Endometrial microvascular endothelial cells (primary cell): ENCODE data around the gene FAM120B. TPM values are rescaled to one million over a fixed set of nuclear protein-coding genes. Genes with fewer than 3 reads are reported as not detected.

ENCODE experiments used
- total RNA-seq: library from RNA; depleted of rRNA; stranded (reverse); fragments of >200 nt; gene quantifications from one replicate; pipeline ENCODE4 v1.2.3, GENCODE V29; 2015; ENCODE audit errors: inconsistent ontology term

Gene FAM120B
- total RNA-seq, 1 donor from 2014 or later: 20.0 TPM

Other genes with a start within 250 kb of the FAM120B start
- gene DLL1, start 15.7 kb upstream of the FAM120B start, total RNA-seq: 0.37 TPM
- 331 TPM for gene PSMB1, start 246.5 kb downstream of the FAM120B start, total RNA-seq
- gene TBP, start 247.6 kb downstream of the FAM120B start, total RNA-seq: 15.3 TPM